ENCODE results near the gene SPRR2D.
"Not testable (repeated sequence)": the region's sequence is repeated elsewhere in the genome, so short reads cannot be mapped to it uniquely, and the experiment has no call there.

- not testable (repeated sequence) for TF ChIP-seq CTCF (conservative IDR thresholded peaks at IDR 0.05; ENCODE audit: low read depth in 2 of 2); EZH2 (IDR thresholded peaks at IDR 0.05; ENCODE audit: low read depth, unreplicated experiment)
Observed at GRCh38 chr1:153056111-153056510, 15.2 kb upstream of the SPRR2D start.
